ENCODE data around the gene COL6A5.
"Not testable (repeated sequence)": the region's sequence is repeated elsewhere in the genome, so short reads cannot be mapped to it uniquely, and the experiment has no call there.

COL6A5 gene

GRCh38 chr3:130392266-130392665 lies 46.8 kb downstream of the COL6A5 start:
- no peaks in the 10 kb centered on the region for H3K4me1 ChIP-seq (ENCODE audit: control insufficient read depth, insufficient read depth, low read length)

GRCh38 chr3:130393594-130393993 lies 48.1 kb downstream of the COL6A5 start:
- Histone ChIP-seq H3K36me3 (ENCODE audit: control insufficient read depth, insufficient read depth, low read length) (no peaks in the 10 kb centered on the region), H3K4me3 (ENCODE audit: low read depth, low read length) (no peak overlapping the region), H3K4me1 (ENCODE audit: control insufficient read depth, insufficient read depth, low read length) (no peaks in the 10 kb centered on the region), H3K9me3 (ENCODE audit: control insufficient read depth, insufficient read depth, low read length) (no peaks in the 10 kb centered on the region), H3K27me3 (ENCODE audit: control insufficient read depth, insufficient read depth, low read length) (no peaks in the 10 kb centered on the region), H3K9ac (ENCODE audit: low read depth, low read length) (no peak overlapping the region)

More at GRCh38 chr3:130392266-130392665, 46.8 kb downstream of the COL6A5 start:
- H3K9me3 ChIP-seq (ENCODE audit: control insufficient read depth, insufficient read depth, low read length): no peaks in the 10 kb centered on the region
- H3K4me3 ChIP-seq (ENCODE audit: low read depth, low read length): no peak overlapping the region
- no peaks in the 10 kb centered on the region for H3K27me3 ChIP-seq (ENCODE audit: control insufficient read depth, insufficient read depth, low read length)
- H3K36me3 ChIP-seq (ENCODE audit: control insufficient read depth, insufficient read depth, low read length): no peaks in the 10 kb centered on the region
- H3K9ac ChIP-seq (ENCODE audit: low read depth, low read length): no peak overlapping the region

GRCh38 chr3:130395331-130395730 lies 49.9 kb downstream of the COL6A5 start:
- H3K4me1 ChIP-seq (ENCODE audit: control insufficient read depth, insufficient read depth, low read length): no peaks in the 10 kb centered on the region
- no peak overlapping the region for H3K9ac ChIP-seq (ENCODE audit: low read depth, low read length)
- no peak overlapping the region for H3K4me3 ChIP-seq (ENCODE audit: low read depth, low read length)
- no peaks in the 10 kb centered on the region for H3K9me3 ChIP-seq (ENCODE audit: control insufficient read depth, insufficient read depth, low read length)
- H3K36me3 ChIP-seq (ENCODE audit: control insufficient read depth, insufficient read depth, low read length): no peaks in the 10 kb centered on the region
- H3K27me3 ChIP-seq (ENCODE audit: control insufficient read depth, insufficient read depth, low read length): no peaks in the 10 kb centered on the region

- H3K9ac ChIP-seq (ENCODE audit: low read depth, low read length): no peak overlapping the region
- H3K27me3 ChIP-seq (ENCODE audit: control insufficient read depth, insufficient read depth, low read length): no peaks in the 10 kb centered on the region
- H3K9me3 ChIP-seq (ENCODE audit: control insufficient read depth, insufficient read depth, low read length): no peaks in the 10 kb centered on the region
- no peaks in the 10 kb centered on the region for H3K36me3 ChIP-seq (ENCODE audit: control insufficient read depth, insufficient read depth, low read length)
- H3K4me1 ChIP-seq (ENCODE audit: control insufficient read depth, insufficient read depth, low read length): no peaks in the 10 kb centered on the region
- no peak overlapping the region for H3K4me3 ChIP-seq (ENCODE audit: low read depth, low read length)
These were observed 50.4 kb downstream of the COL6A5 start for GRCh38 chr3:130395916-130396315.

- Histone ChIP-seq H3K36me3 (ENCODE audit: control insufficient read depth, insufficient read depth, low read length) (no peaks in the 10 kb centered on the region), H3K4me1 (ENCODE audit: control insufficient read depth, insufficient read depth, low read length) (no peaks in the 10 kb centered on the region), H3K9ac (ENCODE audit: low read depth, low read length) (no peak overlapping the region), H3K9me3 (ENCODE audit: control insufficient read depth, insufficient read depth, low read length) (peaks cover 10% of the 10 kb centered on the region), H3K27me3 (ENCODE audit: control insufficient read depth, insufficient read depth, low read length) (no peaks in the 10 kb centered on the region), H3K4me3 (ENCODE audit: low read depth, low read length) (no peak overlapping the region)
These were observed 58.9 kb downstream of the COL6A5 start for GRCh38 chr3:130404401-130404800.

GRCh38 chr3:130405956-130406355 lies 60.5 kb downstream of the COL6A5 start:
- Histone ChIP-seq H3K4me3 (ENCODE audit: low read depth, low read length) (no peak overlapping the region), H3K9me3 (ENCODE audit: control insufficient read depth, insufficient read depth, low read length) (peaks cover 10% of the 10 kb centered on the region), H3K36me3 (ENCODE audit: control insufficient read depth, insufficient read depth, low read length) (no peaks in the 10 kb centered on the region), H3K4me1 (ENCODE audit: control insufficient read depth, insufficient read depth, low read length) (no peaks in the 10 kb centered on the region), H3K9ac (ENCODE audit: low read depth, low read length) (no peak overlapping the region), H3K27me3 (ENCODE audit: control insufficient read depth, insufficient read depth, low read length) (no peaks in the 10 kb centered on the region)

GRCh38 chr3:130408253-130408652 lies 62.8 kb downstream of the COL6A5 start:
- H3K4me3 ChIP-seq (ENCODE audit: low read depth, low read length); H3K27me3 ChIP-seq (ENCODE audit: control insufficient read depth, insufficient read depth, low read length); H3K36me3 ChIP-seq (ENCODE audit: control insufficient read depth, insufficient read depth, low read length); H3K4me1 ChIP-seq (ENCODE audit: control insufficient read depth, insufficient read depth, low read length); H3K9ac ChIP-seq (ENCODE audit: low read depth, low read length): not testable (repeated sequence)
- peaks cover 10% of the 10 kb centered on the region for H3K9me3 ChIP-seq (ENCODE audit: control insufficient read depth, insufficient read depth, low read length)

- H3K36me3 ChIP-seq (ENCODE audit: control insufficient read depth, insufficient read depth, low read length): no peaks in the 10 kb centered on the region
These were observed 65.8 kb downstream of the COL6A5 start for GRCh38 chr3:130411320-130411719.

GRCh38 chr3:130412991-130413560 lies 67.6 kb downstream of the COL6A5 start:
- peaks cover 3% of the 10 kb centered on the region for H3K9me3 ChIP-seq (ENCODE audit: control insufficient read depth, insufficient read depth, low read length)
- no peak overlapping the region for H3K4me3 ChIP-seq (ENCODE audit: low read depth, low read length)
- no peaks in the 10 kb centered on the region for H3K27me3 ChIP-seq (ENCODE audit: control insufficient read depth, insufficient read depth, low read length)
- H3K36me3 ChIP-seq (ENCODE audit: control insufficient read depth, insufficient read depth, low read length): no peaks in the 10 kb centered on the region
- no peaks in the 10 kb centered on the region for H3K4me1 ChIP-seq (ENCODE audit: control insufficient read depth, insufficient read depth, low read length)
- no peak overlapping the region for H3K9ac ChIP-seq (ENCODE audit: low read depth, low read length)

More at GRCh38 chr3:130411320-130411719, 65.8 kb downstream of the COL6A5 start:
- H3K9me3 ChIP-seq (ENCODE audit: control insufficient read depth, insufficient read depth, low read length): peaks cover 10% of the 10 kb centered on the region
- H3K27me3 ChIP-seq (ENCODE audit: control insufficient read depth, insufficient read depth, low read length): no peaks in the 10 kb centered on the region
- H3K4me1 ChIP-seq (ENCODE audit: control insufficient read depth, insufficient read depth, low read length): no peaks in the 10 kb centered on the region
- no peak overlapping the region for H3K4me3 ChIP-seq (ENCODE audit: low read depth, low read length)
- H3K9ac ChIP-seq (ENCODE audit: low read depth, low read length): no peak overlapping the region

GRCh38 chr3:130414457-130414856 lies 69.0 kb downstream of the COL6A5 start:
- Histone ChIP-seq H3K4me3 (ENCODE audit: low read depth, low read length) (no peak overlapping the region), H3K36me3 (ENCODE audit: control insufficient read depth, insufficient read depth, low read length) (no peaks in the 10 kb centered on the region), H3K27me3 (ENCODE audit: control insufficient read depth, insufficient read depth, low read length) (no peaks in the 10 kb centered on the region), H3K9ac (ENCODE audit: low read depth, low read length) (no peak overlapping the region), H3K9me3 (ENCODE audit: control insufficient read depth, insufficient read depth, low read length) (no peaks in the 10 kb centered on the region), H3K4me1 (ENCODE audit: control insufficient read depth, insufficient read depth, low read length) (no peaks in the 10 kb centered on the region)

- no peaks in the 10 kb centered on the region for H3K27me3 ChIP-seq (ENCODE audit: control insufficient read depth, insufficient read depth, low read length)
- no peaks in the 10 kb centered on the region for H3K36me3 ChIP-seq (ENCODE audit: control insufficient read depth, insufficient read depth, low read length)
- no peak overlapping the region for H3K9ac ChIP-seq (ENCODE audit: low read depth, low read length)
- no peaks in the 10 kb centered on the region for H3K9me3 ChIP-seq (ENCODE audit: control insufficient read depth, insufficient read depth, low read length)
- H3K4me3 ChIP-seq (ENCODE audit: low read depth, low read length): no peak overlapping the region
- H3K4me1 ChIP-seq (ENCODE audit: control insufficient read depth, insufficient read depth, low read length): no peaks in the 10 kb centered on the region
These were observed 75.0 kb downstream of the COL6A5 start for GRCh38 chr3:130420466-130420865.

GRCh38 chr3:130423064-130423463 lies 77.6 kb downstream of the COL6A5 start:
- no peaks in the 10 kb centered on the region for H3K27me3 ChIP-seq (ENCODE audit: control insufficient read depth, insufficient read depth, low read length)
- H3K9ac ChIP-seq (ENCODE audit: low read depth, low read length): no peak overlapping the region
- H3K9me3 ChIP-seq (ENCODE audit: control insufficient read depth, insufficient read depth, low read length): no peaks in the 10 kb centered on the region
- H3K36me3 ChIP-seq (ENCODE audit: control insufficient read depth, insufficient read depth, low read length): no peaks in the 10 kb centered on the region
- H3K4me1 ChIP-seq (ENCODE audit: control insufficient read depth, insufficient read depth, low read length): no peaks in the 10 kb centered on the region
- H3K4me3 ChIP-seq (ENCODE audit: low read depth, low read length): no peak overlapping the region

Measured in iPS-15b (cell line).